RWPE2 (cell line): ENCODE data around the gene DZIP1L.
A peak's percentile ranks its signal among the peaks of the same experiment; 100 is the strongest.
"Not testable (repeated sequence)": the region's sequence is repeated elsewhere in the genome, so short reads cannot be mapped to it uniquely, and the experiment has no call there.

Source experiments
- ATAC-seq: fragments of 200-7000 bp; cut with Tn5 transposase; 3 replicates; pipeline ENCODE4 v1.9.1; 2021; ENCODE audit warnings: low read depth
- DNase-seq: peaks from one replicate; pipeline ENCODE4 v3.0.0-alpha.2; 2020; ENCODE audit warnings: low spot score
- H3K27ac ChIP-seq: fragments of 450-650 bp; 2 replicates; pipeline ENCODE4 v1.5.1; 2017; ENCODE audit warnings: mild to moderate bottlenecking; ENCODE audit not compliant: poor library complexity, severe bottlenecking
- H3K27me3 ChIP-seq: fragments of 250-450 bp; sonication (Bioruptor Pico); 2 replicates; pipeline ENCODE4 v1.5.1; 2021; ENCODE audit warnings: mild to moderate bottlenecking, moderate library complexity; ENCODE audit not compliant: insufficient read depth, poor library complexity, severe bottlenecking
- H3K36me3 ChIP-seq: fragments of 250-450 bp; sonication (Bioruptor Pico); 2 replicates; pipeline ENCODE4 v1.5.1; 2020; ENCODE audit warnings: low read depth, mild to moderate bottlenecking, moderate library complexity
- H3K4me1 ChIP-seq: fragments of 250-450 bp; sonication (Bioruptor Pico); 2 replicates; pipeline ENCODE4 v1.5.1; 2021; ENCODE audit warnings: mild to moderate bottlenecking, moderate library complexity; ENCODE audit not compliant: insufficient read depth, poor library complexity, severe bottlenecking
- H3K4me3 ChIP-seq: fragments of 250-450 bp; sonication (Bioruptor Pico); 2 replicates; pipeline ENCODE4 v1.5.1; 2021; ENCODE audit warnings: mild to moderate bottlenecking, moderate library complexity; ENCODE audit not compliant: severe bottlenecking
- H3K9me3 ChIP-seq: fragments of 250-450 bp; sonication (Bioruptor Pico); 2 replicates; pipeline ENCODE4 v1.5.1; 2021; ENCODE audit warnings: mild to moderate bottlenecking, moderate library complexity; ENCODE audit not compliant: severe bottlenecking
- TF ChIP-seq, protein P1 (sequence below): fragments of 450-650 bp; IDR thresholded peaks from one replicate; pipeline ENCODE4 v1.5.1; 2017; ENCODE audit warnings: mild to moderate bottlenecking, moderate library complexity; ENCODE audit not compliant: poor library complexity, severe bottlenecking

The DZIP1L gene

GRCh38 chr3:138114988-138115971 lies at the start of gene DZIP1L:
DZIP1L (minus strand) TSS chr3:138115608; CDS start chr3:138103971, 11,637 bp downstream.
- Histone ChIP-seq H3K9me3 (no peaks in the 10 kb centered on the region), H3K4me1 (peaks cover 15% of the 10 kb centered on the region), H3K36me3 (no peaks in the 10 kb centered on the region), H3K4me3 (peak within 1 kb of the TSS; percentile 93), H3K27ac (peak within 1 kb of the TSS; percentile 56), H3K27me3 (no peaks in the 10 kb centered on the region)
- DNase-seq, result no peak
- TF ChIP-seq, protein P1, sequence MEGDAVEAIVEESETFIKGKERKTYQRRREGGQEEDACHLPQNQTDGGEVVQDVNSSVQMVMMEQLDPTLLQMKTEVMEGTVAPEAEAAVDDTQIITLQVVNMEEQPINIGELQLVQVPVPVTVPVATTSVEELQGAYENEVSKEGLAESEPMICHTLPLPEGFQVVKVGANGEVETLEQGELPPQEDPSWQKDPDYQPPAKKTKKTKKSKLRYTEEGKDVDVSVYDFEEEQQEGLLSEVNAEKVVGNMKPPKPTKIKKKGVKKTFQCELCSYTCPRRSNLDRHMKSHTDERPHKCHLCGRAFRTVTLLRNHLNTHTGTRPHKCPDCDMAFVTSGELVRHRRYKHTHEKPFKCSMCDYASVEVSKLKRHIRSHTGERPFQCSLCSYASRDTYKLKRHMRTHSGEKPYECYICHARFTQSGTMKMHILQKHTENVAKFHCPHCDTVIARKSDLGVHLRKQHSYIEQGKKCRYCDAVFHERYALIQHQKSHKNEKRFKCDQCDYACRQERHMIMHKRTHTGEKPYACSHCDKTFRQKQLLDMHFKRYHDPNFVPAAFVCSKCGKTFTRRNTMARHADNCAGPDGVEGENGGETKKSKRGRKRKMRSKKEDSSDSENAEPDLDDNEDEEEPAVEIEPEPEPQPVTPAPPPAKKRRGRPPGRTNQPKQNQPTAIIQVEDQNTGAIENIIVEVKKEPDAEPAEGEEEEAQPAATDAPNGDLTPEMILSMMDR, result peak; percentile 74
- ATAC-seq, result peak; percentile 80

DNA sequence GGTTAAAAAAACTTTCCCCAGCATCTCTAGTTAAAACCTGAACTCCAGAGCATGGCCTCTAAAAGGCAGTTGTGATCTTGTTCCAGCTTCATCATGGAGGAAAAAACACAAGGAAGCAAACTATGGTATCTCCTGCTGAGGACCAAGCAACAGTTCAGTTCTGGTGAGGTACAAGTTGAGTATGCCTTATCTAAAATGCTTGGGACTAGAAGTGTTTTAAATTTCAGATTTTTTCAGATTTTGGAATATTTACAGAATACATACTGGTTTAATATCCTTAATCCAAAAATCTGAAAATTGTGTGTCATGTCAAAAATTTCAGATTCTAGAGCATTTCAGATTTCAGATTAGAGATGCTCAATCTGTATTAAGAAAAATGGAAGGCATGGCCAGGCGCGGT lies 49.7 kb upstream of the DZIP1L start:
- DNase-seq, result no peak
- H3K36me3 ChIP-seq, result peaks cover 81% of the 10 kb centered on the region

GRCh38 chr3:138157743-138158142 lies 42.3 kb upstream of the DZIP1L start:
- ATAC-seq (no peak), DNase-seq (no peak)
- Histone ChIP-seq H3K36me3 (peaks cover 18% of the 10 kb centered on the region), H3K4me3 (no peak overlapping the region), H3K9me3 (peaks cover 5% of the 10 kb centered on the region), H3K4me1 (no peaks in the 10 kb centered on the region), H3K27me3 (no peaks in the 10 kb centered on the region), H3K27ac (no peak overlapping the region)
- TF ChIP-seq, protein P1, result no peak

More for the DNA sequence above, 49.7 kb upstream of the DZIP1L start:
- ATAC-seq, result no peak
- H3K27me3 ChIP-seq, result no peaks in the 10 kb centered on the region
- H3K9me3 ChIP-seq, result no peaks in the 10 kb centered on the region
- TF ChIP-seq, protein P1, result no peak
- no peaks in the 10 kb centered on the region for H3K4me1 ChIP-seq
- H3K4me3 ChIP-seq, result no peak overlapping the region
- no peak overlapping the region for H3K27ac ChIP-seq

GRCh38 chr3:138154534-138154933 lies 39.1 kb upstream of the DZIP1L start:
- Histone ChIP-seq H3K4me1 (no peaks in the 10 kb centered on the region), H3K36me3 (no peaks in the 10 kb centered on the region), H3K27ac (no peak overlapping the region), H3K9me3 (peaks cover 5% of the 10 kb centered on the region), H3K27me3 (no peaks in the 10 kb centered on the region), H3K4me3 (no peak overlapping the region)
- ATAC-seq (no peak), DNase-seq (no peak)
- TF ChIP-seq, protein P1, result no peak

GRCh38 chr3:138148503-138148902 lies 33.1 kb upstream of the DZIP1L start:
- H3K9me3 ChIP-seq, result no peaks in the 10 kb centered on the region
- H3K36me3 ChIP-seq, result no peaks in the 10 kb centered on the region
- ATAC-seq (no peak), DNase-seq (no peak)
- no peak overlapping the region for H3K4me3 ChIP-seq
- H3K27ac ChIP-seq, result no peak overlapping the region
- no peaks in the 10 kb centered on the region for H3K4me1 ChIP-seq
- TF ChIP-seq, protein P1, result peak; percentile 15
- no peaks in the 10 kb centered on the region for H3K27me3 ChIP-seq

GRCh38 chr3:138142181-138142580 lies 26.8 kb upstream of the DZIP1L start:
- not testable (repeated sequence) for ATAC-seq, H3K9me3 ChIP-seq, H3K27me3 ChIP-seq, H3K4me1 ChIP-seq, H3K36me3 ChIP-seq, H3K4me3 ChIP-seq, H3K27ac ChIP-seq, DNase-seq
